Ramos (cell line): ENCODE results near the gene ZP3.
"Not testable (repeated sequence)": the region's sequence is repeated elsewhere in the genome, so short reads cannot be mapped to it uniquely, and the experiment has no call there.

Source experiments
- in situ Hi-C: fragments of 300-500 bp; cut with MboI; formaldehyde crosslinking; loops from one replicate; pipeline ENCODE4 v1.14.3; 2022; ENCODE audit warnings: low sequenced_read_pairs; ENCODE audit not compliant: unreplicated experiment

Gene ZP3

GRCh38 chr7:76403780-76404494 is 20.8 kb upstream of the ZP3 start:
- in situ Hi-C loops, result no loop called here

DNA sequence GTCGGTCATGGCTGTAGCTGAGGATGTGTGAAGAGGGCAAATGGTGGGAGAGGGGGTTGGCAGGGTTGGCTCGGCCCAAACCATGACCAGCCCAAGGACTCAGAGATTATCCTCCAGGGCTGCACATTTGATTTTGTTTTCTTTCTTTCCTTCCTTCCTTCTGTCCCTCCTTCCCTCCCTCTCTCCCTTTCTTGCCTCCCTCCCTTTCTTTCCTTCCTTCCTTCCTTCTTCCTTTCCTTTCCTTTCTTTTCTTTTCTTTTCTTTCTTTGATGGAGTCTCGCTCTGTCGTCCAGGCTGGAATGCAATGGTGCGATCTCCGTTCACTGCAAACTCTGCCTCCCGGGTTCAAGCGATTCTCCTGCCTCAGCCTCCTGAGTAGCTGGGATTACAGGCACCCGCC is 19.0 kb upstream of the ZP3 start:
- in situ Hi-C loops, result no loop called here

DNA sequence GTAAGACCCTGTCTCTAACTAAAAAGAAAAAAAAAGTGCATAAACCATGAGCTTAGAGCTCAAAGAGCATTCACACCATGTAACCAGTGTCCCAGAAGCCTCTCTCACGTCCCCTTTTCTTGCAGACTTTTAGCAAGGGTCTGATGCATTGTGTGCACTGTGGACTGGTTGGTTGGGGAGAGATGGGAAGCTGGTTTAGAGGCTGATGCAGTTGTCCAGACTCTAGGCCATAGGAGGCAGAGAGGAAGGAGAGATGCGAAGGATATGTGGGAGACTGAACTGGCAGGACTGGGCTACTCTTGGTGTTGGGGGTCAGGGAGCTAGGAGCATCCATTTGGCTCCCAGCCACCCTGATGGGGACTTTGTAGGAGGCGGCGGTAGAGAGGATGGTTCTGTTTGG is 17.0 kb upstream of the ZP3 start:
- in situ Hi-C loops, result no loop called here

GRCh38 chr7:76408121-76408560 is 16.6 kb upstream of the ZP3 start:
- in situ Hi-C loops, result no loop called here

- in situ Hi-C loops, result no loop called here
These were observed 15.2 kb upstream of the ZP3 start, which contains the start of gene SSC4D for GRCh38 chr7:76409537-76409936. TSS of gene SSC4D (minus strand) at chr7:76409697. CDS start at chr7:76404439, 5,258 bp downstream.

DNA sequence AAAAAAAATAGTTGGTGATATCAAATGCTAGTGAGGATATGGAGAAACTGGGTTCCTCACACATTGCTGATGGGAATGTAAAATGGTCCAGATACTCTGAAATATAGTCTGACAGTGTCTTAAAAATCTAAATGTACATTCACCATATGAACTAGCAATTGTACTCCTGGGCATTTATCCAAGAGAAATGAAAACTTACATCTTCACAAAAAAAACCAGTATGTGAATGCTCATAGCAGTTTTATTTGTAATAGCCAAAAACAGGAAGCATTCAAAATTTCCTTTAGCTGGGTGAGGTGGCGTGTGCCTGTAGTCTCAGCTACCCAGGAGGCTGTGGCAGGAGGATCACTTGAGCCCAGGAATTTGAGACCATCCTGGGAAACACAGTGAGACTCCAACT is 13.1 kb upstream of the ZP3 start:
- in situ Hi-C loops, result no loop called here

GRCh38 chr7:76412249-76412648 is 12.5 kb upstream of the ZP3 start:
- in situ Hi-C loops, result no loop called here

DNA sequence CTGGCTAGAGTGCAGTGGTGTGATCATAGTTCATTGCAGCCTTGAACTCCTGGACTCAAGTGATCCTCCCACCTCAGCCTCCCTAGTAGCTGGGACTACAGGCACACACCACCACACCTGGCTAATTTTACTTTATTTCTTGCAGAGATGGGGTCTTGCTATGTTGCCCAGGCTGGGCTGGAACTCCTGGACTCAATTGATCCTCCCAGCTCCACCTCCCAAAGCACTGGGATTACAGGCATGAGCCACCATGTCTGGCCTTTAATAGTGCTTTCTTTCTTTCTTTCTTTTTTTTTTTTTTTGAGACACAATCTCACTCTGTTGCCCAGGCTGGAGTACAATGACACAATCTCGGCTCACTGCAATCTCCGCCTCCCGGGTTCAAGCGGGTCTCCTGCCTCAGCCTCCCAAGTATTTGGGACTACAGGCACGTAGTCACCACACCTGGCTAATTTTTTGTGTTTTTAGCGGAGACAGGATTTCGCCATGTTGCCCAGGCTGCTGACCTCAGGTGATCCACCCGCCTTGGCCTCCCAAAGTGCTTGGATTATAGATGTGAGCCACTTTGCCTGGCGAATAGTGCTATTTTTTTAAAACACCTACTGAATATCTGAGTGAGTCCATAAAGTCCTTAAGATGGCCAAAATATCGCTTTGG is 7.0 kb upstream of the ZP3 start:
- in situ Hi-C loops, result not testable (repeated sequence)

GRCh38 chr7:76421097-76421496 is 3.7 kb upstream of the ZP3 start:
- in situ Hi-C loops, result loop anchor here (10.0 kb wide), 1 partner anchor 84 kb away; no protein-coding TSS in a partner anchor

- in situ Hi-C loops, result loop anchor here (10.0 kb wide), 1 partner anchor 81 kb away; no protein-coding TSS in a partner anchor
These were observed 911 bp upstream of the ZP3 start for GRCh38 chr7:76423666-76424412.

DNA sequence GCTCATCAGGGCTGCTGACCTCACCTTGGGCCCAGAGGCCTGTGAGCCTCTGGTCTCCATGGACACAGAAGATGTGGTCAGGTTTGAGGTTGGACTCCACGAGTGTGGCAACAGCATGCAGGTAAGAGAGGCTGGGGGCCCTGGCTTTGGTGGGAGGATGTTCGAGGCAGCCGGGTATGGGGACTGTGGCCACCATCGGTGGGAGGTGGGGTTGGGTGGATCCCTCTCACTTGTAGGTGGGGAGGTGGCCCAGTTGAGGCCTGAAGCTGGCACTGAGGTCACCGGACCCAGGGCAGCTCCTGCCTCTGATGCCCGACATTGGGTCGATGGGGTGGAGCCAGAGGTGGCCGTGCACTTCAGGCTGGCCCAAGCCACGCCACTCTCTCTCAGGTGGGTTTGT is 406 bp downstream of the ZP3 start:
- in situ Hi-C loops, result loop anchor here (10.0 kb wide), 1 partner anchor 80 kb away; no protein-coding TSS in a partner anchor

DNA sequence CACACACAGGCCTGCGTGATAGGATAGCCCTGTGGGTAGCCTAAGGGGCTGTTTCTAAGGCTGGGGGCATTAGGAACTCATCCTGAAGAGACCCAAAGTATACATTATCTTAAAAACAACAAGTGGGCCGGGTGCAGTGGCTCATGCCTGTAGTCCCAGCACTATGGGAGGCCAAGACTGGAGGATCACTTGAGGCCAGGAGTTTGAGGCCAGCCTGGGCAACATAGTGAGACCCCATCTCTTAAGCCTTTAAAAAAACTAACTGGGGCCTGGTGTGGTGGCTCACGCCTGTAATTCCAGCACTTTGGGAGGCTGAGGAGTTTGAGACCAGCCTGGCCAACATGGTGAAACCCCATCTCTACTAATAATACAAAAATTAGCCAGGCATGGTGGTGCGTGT is 808 bp downstream of the ZP3 start:
- in situ Hi-C loops, result loop anchor here (10.0 kb wide), 1 partner anchor 79 kb away; no protein-coding TSS in a partner anchor

DNA sequence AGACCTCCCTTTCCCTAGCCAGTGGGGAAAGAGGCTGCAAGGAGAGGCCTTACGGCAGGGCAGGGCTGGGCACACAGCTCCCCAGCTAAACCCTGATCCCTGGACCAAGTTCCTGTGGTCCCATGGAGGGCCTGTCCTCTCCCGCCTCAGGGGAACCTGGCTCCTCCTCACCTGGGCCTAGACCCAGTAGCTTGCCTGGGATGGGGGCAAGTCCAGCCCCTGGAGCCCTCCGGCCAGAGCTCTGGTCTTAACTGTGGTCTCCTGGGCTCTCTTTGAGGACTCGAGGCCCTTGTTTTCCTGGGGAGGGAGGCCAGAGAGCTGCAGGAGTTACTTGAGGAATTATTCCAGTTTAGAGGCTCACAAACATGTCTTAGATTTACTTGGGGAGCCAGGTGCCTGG is 1.5 kb downstream of the ZP3 start:
- in situ Hi-C loops, result loop anchor here (10.0 kb wide), 1 partner anchor 79 kb away; no protein-coding TSS in a partner anchor

- in situ Hi-C loops, result loop anchor here (10.0 kb wide), 1 partner anchor 77 kb away; no protein-coding TSS in a partner anchor
These were observed 2.9 kb downstream of the ZP3 start for GRCh38 chr7:76427635-76428034.

DNA sequence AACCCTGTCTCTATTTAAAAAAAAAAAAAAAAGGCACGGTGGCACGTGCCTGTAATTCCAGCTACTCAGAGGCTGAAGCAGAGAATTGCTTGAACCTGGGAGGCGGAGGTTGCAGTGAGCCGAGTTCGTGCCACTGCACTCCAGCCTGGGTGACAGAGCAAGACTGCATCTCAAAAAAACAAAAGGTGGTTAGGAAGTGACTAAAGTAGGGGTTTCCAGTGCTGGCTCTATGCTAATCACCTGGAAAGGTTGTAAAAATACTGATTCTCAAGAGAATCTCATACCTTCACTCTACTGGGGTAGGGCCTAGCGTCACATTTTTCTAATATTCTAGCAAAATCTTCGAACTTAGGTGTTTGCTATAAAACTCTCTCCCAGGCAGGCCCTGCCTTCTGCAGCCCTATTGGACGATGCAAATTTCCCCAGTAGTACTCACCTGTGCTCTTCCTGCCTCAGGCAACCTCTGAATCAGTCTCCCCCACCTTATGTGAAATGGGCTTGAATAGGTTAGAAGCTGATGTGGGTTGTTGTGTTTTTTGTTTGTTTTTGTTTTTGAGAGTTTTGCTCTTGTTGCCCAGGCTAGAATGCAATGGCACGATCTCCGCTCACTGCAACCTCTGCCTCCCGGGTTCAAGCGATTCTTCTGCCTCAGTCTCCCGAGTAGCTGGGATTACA is 3.5 kb downstream of the ZP3 start:
- in situ Hi-C loops, result loop anchor here (10.0 kb wide), 1 partner anchor 77 kb away; no protein-coding TSS in a partner anchor

DNA sequence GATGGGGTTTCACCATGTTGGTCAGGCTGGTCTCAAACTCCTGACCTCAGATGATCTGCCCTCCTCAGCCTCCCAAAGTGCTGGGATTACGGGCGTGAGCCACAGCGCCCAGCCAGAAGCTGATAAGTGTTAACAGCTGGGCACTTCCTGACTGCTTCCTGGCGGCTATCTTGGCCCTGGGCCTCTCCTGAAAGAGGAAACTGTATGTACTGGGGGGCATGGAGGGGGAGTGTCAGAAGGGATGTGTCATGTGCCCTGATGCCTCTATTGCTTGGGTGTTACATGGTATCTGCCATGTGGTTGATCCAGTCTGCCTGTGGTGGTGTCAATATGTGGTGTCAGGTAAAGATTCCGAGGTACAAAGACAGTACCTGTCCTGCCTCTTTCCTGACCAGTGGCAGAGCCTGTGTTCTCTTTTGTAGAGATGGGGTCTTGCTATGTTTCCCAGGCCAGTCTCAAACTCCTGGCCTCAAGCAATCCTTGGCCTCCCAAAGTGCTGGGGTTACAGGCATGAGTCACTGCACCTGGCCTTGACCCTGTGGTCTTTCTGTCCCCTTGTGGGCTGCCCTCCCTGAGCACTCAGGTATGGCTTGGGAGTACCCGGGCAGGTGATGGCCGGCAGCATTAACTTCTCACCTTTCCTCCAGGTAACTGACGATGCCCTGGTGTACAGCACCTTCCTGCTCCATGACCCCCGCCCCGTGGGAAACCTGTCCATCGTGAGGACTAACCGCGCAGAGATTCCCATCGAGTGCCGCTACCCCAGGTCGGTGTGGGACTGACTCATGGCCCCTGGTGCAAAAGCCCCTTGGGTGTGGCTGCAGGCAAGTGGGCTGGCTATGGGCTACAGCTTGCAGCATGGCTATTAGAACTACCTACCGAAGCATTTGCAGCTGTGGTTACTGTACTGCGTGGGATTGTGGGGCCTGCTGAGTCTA is 4.4 kb downstream of the ZP3 start:
- in situ Hi-C loops, result loop anchor here (10.0 kb wide), 1 partner anchor 76 kb away; no protein-coding TSS in a partner anchor

DNA sequence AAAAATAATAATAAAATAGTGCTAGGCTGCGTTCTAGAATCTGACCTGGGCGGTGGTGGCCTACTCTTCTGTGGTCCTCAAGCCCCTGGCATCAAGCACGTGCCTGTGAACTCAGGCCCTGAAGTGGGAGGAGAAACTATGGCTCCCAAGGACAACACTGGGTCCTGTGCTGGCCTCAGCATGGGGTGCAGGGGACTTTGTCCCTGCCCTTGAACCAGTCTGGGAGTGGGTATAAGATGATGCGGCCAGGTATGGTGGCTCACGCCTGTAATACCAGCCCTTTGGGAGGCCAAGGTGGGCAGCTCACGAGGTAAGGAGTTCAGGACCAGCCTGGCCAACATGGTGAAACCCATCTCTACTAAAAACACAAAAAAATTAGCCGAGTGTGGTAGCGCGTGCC is 5.5 kb downstream of the ZP3 start:
- in situ Hi-C loops, result no loop called here

GRCh38 chr7:76430836-76431235 is 6.1 kb downstream of the ZP3 start:
- in situ Hi-C loops, result no loop called here

GRCh38 chr7:76437873-76438272 is 13.1 kb downstream of the ZP3 start:
- in situ Hi-C loops, result not testable (repeated sequence)
